LNCAP (cell line): ENCODE data around the gene WDR46.

Experiments
- CTCF ChIP-seq: fragments of 450-650 bp; IDR thresholded peaks from 2 replicates; pipeline ENCODE4 v1.5.1; 2017; ENCODE audit warnings: mild to moderate bottlenecking

WDR46 gene

GRCh38 chr6:33297956-33298772 lies 9.1 kb upstream of the WDR46 start:
- TF ChIP-seq CTCF = no peak

- no peak for TF ChIP-seq CTCF
Measured at GRCh38 chr6:33297406-33297955, 8.4 kb upstream of the WDR46 start.

- TF ChIP-seq CTCF = no peak
Measured at GRCh38 chr6:33296797-33297405, 7.9 kb upstream of the WDR46 start.

GRCh38 chr6:33295621-33296369 lies 6.8 kb upstream of the WDR46 start:
- TF ChIP-seq CTCF = no peak

- TF ChIP-seq CTCF = no peak
Measured at GRCh38 chr6:33294086-33294823, 5.2 kb upstream of the WDR46 start.

GRCh38 chr6:33292996-33293682 lies 4.1 kb upstream of the WDR46 start:
- no peak for TF ChIP-seq CTCF
